Measurements from ENCODE around the gene PODXL2.

Gene PODXL2

GRCh38 chr3:127718916-127719290 lies 89.9 kb downstream of the PODXL2 start:
- no peak for DNase-seq
- Mint-ChIP-seq H3K27me3 (peaks cover 7% of the 10 kb centered on the region), H3K4me3 (no peak overlapping the region), H3K9me3 (no peaks in the 10 kb centered on the region), H3K4me1 (no peaks in the 10 kb centered on the region), H3K27ac (no peak overlapping the region)
- no peak for ATAC-seq

GRCh38 chr3:127719369-127719768 lies 90.4 kb downstream of the PODXL2 start:
- Mint-ChIP-seq H3K27me3 (peaks cover 7% of the 10 kb centered on the region), H3K27ac (no peak overlapping the region), H3K9me3 (no peaks in the 10 kb centered on the region), H3K4me3 (no peak overlapping the region), H3K4me1 (no peaks in the 10 kb centered on the region)
- DNase-seq (no peak), ATAC-seq (no peak)

GRCh38 chr3:127720161-127720823 lies 91.3 kb downstream of the PODXL2 start:
- DNase-seq (no peak), ATAC-seq (no peak)
- Mint-ChIP-seq H3K27me3 (peaks cover 14% of the 10 kb centered on the region), H3K9me3 (no peaks in the 10 kb centered on the region), H3K27ac (no peak overlapping the region), H3K4me1 (no peaks in the 10 kb centered on the region), H3K4me3 (no peak overlapping the region)

GRCh38 chr3:127720985-127721935 lies 92.3 kb downstream of the PODXL2 start:
- H3K4me1 Mint-ChIP-seq, result no peaks in the 10 kb centered on the region
- no peak overlapping the region for H3K27ac Mint-ChIP-seq
- H3K9me3 Mint-ChIP-seq, result no peaks in the 10 kb centered on the region
- DNase-seq (no peak), ATAC-seq (no peak)
- H3K4me3 Mint-ChIP-seq, result no peak overlapping the region
- H3K27me3 Mint-ChIP-seq, result peaks cover 12% of the 10 kb centered on the region

- DNase-seq (no peak), ATAC-seq (no peak)
- H3K4me3 Mint-ChIP-seq, result no peak overlapping the region
- H3K4me1 Mint-ChIP-seq, result no peaks in the 10 kb centered on the region
- no peaks in the 10 kb centered on the region for H3K9me3 Mint-ChIP-seq
- H3K27ac Mint-ChIP-seq, result no peak overlapping the region
- peaks cover 12% of the 10 kb centered on the region for H3K27me3 Mint-ChIP-seq
These were observed 93.3 kb downstream of the PODXL2 start for GRCh38 chr3:127722091-127722784.
